Stimulated activated CD4-positive, alpha-beta T cell treated with anti-CD3 and anti-CD28 coated beads, Interleukin-4, amount 100 ng/mL, for 48 hours (primary cell): ENCODE measurements around the gene LIMA1.
"Not testable (repeated sequence)": the region's sequence is repeated elsewhere in the genome, so short reads cannot be mapped to it uniquely, and the experiment has no call there.

ENCODE experiments used
- DNase-seq, 2 donors: peaks; one replicate each; pipeline ENCODE4 v3.0.0-alpha.2; 2020; ENCODE audit warnings: low read depth in 2 of 2

The LIMA1 gene

DNA sequence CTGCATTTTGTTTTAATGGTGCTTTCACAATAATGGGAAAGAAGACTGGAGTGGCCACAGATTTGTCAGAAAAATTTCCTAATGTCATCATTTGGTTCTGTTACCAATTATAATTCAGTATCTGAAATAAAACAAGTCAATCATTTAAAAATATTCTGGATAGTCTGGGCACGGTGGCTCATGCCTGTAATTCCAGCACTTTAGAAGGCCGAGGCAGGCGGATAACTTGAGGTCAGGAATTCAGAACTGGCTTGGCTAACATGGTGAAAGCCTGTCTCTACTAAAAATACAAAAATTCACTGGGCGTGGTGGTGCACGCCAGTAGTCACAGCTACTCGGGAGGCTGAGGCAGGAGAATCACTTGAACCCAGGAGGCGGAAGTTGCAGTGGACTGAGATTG is 4.0 kb upstream of the LIMA1 start:
- no peak for DNase-seq

DNA sequence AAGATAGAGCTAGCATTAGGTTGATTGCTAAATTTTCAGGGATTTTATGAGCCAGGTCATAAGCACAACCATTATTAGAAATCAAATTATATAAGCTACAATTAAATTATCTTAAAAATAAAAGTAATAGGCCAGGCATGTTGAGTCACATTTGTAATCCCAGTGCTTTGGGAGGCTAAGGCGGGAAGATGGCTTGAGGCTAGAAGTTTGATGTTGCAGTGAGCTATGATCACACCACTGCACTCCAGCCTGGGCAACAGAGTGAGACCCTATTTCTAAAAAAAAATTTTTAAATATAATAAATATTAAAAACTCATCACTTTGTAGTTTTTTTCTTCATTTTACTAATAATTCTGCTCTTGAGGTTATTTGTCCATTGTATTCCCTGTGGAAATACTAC is 1.9 kb upstream of the LIMA1 start:
- no peak for DNase-seq

DNA sequence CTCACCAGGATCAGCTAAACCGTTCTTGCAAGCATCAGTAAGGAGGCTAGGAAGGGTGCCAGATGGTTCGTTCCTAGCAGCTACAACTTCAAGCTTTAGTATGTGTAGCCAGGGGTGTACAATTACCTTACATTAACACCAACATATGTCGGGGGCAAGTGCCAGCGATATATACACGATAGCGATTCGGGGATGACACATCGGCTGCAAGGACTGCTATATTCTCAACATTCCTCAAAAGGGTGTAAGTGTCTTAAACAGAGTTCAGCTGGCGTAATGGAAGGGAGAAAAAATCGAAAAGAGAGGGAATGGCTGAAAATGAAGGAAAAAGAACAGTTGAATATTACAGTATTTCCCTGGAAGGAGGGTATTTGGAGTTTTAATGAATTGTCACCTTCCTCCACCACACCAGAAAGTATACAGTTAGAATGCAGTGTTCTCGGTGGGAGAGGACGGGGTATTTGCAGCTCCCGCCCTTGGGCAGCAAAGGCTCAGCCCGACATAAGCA is 545 bp downstream of the LIMA1 start:
- no peak for DNase-seq

DNA sequence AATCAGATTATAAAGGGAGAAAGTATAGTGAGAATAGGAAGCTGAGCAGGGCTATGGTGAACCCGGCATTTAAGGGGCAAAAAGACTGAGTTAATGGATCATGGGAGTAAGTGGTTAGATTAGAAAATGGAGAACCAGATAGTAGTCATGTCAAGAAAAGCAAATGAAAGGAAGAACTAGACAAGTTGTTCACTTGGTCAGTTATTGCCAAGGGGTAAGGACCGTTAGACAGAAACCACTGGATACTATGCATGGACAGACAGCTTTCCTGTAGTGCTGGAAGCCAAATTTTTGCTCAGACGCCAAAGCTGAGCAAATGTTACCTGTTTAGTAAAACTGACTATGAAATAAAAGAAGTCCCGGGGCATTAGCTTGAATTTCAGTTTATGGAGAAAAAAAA is 3.8 kb downstream of the LIMA1 start:
- DNase-seq, result no peak

DNA sequence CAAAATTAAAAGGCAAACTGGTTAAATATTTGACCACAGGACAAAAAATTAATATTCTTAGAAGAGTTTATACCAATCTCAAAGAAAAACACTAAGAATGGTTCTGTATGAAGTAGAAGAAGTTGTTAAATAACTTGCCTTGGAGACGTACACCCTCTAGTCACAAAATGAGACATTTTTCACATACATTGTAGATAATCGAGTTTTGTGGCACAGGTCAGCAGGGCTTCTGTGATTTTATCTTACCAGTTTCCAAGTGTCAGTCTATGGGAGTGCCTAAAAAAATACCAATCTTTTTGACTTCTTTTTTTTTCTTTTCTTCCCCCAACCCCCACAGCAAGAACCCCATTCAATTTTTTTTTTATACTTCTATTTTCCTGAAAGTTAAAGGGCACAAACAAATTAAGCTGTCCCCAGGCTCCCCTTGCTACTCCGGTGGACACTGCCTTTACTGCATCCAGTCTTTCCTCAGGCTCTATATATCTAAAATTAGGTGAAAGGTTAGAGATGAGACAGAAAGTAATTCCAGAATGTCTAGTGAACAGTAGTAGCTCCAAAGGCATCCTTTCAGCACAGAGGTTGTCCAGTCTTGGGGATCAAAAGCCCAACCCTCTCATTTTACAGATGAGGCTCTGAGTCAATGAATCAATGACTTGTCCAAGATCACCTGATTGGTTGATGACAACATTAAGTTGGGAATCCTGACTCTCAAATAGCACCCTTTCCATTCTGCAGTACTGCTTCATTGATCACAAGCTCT is 6.2 kb downstream of the LIMA1 start:
- DNase-seq, result no peak

DNA sequence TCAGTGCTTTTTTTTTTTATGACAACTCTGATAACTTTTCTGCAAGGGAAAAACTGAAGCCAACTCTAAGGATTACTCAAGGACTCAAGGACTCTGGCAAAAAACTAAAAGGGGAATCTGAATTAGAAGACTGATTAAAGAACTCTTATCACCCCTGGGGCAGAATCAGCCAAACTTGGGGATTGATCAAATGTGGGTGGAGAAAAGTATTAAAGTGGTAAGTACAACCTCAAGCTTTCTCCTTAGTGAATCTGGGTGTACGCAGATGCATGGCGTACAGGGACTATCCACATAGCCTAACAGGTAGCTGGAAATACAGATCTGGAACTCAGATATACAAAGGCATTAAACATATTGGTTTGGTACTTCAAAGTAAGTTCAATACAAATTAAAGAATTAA is 7.3 kb downstream of the LIMA1 start:
- DNase-seq, result no peak

DNA sequence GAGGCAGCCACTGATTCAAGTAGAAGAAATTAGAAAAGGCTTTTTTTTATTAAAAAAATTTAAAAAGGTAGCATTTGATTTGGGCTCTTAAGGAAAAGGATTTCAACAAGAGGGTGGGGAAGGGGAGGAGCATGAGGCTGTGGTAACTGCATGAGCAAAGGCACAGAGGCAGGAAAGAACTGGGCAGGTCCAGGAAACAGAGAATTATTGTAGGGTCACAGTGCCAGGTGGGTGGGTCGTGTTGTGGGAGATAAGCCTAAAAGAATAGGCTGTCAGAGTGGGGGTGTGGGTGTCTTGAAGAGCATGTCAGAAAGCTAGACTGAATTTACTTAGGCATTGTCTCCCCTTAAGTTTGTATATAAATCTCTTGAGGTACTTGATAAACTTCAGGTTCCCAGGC is 7.8 kb downstream of the LIMA1 start:
- no peak for DNase-seq

DNA sequence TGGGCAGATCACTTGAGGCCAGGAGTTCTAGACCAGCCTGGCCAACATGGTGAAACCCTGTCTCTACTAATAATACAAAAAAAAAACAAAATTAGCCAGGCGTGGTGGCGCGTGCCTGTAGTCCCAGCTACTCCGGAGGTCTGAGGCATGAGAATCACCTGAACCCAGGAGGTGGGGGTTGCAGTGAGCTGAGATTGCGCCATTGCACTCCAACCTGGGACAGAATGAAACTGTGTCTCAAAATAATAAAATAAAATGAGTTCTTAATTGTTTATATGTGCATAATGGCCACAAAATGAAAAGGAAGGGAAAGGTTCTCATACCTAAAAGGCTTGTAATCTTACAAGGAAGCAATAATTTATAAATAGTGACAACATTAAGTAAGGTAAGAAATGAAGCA is 8.2 kb downstream of the LIMA1 start:
- DNase-seq, result not testable (repeated sequence)

DNA sequence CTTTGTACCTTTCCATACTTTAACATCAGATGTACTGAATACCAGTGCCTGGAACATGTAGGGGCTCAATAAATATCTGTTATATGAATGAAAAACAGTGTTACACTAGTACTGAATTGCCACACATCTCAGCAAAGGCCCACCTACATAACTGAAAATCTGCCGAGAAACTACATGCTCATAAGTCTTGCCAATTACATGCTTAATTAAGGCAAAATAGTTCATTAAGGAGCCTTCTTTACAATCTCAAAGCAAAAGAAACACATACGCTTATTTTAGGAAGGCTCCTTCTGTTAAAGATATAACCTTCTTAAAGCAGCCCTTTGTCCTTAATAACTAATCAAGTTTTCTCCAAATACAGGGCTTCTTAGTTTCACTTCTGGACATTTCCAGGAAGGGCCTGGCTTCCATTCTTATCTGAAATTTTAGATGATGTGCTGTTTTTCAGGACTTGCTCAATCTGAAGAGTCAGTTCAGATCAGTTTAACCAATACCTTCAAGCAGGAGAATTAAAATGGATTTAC is 11.5 kb downstream of the LIMA1 start:
- no peak for DNase-seq

DNA sequence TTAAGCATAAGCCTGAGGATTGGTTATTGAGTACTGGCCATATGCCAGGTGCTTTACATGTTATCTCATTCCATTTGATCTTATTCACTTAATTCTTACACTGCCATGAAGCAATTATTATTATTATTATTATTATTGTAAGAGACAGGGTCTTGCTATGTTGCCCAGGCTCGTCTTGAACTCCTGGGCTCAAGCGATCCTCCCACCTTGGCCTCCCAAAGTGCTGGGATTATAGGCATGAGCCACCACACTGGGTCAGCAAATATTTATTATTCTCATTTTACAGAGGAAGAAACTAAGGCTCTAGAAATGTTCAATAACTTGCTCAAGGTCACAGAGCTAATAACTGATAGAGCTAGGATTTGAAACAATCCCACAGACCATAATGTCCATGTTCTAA is 14.8 kb downstream of the LIMA1 start:
- no peak for DNase-seq

DNA sequence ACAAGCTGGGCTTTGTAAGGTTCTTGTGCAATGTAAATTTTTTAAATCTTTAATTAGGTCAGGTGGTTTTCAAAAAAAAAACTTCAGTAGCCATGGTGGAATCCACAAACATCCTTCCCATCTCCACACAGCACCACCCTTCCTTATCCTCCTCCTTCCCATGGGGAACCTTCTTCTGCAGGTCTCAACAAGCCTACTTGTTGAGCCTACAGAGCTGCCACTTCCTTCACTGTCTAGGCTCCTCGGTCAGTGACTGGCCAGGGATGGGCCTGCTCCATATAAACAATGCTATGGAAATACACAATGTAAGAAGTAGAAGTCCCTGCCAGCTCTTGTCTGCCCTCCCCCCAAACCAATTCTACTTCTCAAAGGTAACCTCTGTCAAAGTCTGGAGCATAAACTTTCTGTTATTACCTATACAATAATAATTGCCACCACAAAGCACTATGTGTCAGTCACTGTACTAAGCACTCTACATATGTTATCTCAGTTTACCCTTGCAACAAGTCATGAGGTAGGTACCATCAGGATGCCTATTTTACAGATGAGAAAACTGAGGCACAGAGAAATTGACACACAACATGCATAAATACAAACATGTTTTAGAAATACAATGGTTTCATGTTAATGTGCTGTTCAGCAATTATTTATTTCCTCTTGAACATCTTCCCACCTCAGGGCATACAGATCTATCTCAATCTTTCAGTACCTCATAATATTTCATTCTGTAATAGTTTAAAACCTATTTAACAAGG is 17.4 kb downstream of the LIMA1 start:
- no peak for DNase-seq

DNA sequence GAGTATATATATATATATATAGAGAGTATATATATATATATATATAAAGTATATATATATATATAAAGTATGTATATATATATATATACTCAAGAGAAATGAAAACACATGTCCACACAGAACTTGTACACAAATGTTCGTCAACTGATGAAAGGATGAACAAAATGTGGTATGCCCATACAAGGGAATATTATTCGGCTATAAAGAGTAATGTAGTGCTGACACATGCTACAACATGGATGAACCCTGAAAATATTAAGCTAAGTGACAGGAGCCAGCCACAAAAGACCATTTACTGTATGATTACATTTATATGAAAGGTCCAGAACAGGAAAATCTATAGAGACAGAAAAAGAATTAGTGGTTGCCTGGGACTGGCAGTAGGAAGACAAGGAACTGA is 19.5 kb downstream of the LIMA1 start:
- DNase-seq, result no peak

DNA sequence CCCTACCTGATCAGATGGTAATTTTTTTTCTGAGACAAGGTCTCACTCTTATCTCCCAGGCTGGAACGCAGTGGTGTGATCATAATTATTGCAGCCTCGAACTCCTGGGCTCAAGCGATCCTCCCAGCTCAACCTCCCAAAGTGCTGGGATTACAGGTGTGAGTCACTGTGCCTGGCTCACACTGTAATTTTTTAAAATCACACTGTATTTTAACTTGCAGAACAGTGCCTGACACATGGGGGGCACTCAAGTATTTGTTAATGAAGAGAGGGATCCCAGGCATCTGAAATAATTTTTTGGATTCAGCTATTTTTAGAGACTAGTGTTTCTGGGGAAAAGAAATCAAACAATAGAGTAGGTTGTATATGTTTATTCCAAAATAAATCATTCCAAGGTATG is 21.7 kb downstream of the LIMA1 start:
- no peak for DNase-seq

DNA sequence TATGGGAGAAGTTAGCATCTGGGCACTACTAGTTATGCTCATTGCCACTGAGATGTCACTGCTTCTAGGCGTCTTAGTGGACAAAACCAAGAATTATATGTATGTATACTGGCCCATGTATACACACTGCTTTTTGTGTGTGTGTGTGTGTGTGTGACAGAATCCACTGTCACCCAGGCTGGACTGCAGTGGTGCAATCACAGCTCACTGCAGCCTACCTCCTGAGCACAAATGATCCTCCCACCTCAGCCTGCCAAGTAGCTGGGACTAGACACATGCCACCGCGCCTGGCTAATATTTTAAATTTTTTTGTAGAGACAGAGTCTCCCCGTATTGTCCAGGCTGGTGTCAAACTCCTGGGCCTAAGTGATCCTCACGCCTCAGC is 25.2 kb downstream of the LIMA1 start:
- no peak for DNase-seq

DNA sequence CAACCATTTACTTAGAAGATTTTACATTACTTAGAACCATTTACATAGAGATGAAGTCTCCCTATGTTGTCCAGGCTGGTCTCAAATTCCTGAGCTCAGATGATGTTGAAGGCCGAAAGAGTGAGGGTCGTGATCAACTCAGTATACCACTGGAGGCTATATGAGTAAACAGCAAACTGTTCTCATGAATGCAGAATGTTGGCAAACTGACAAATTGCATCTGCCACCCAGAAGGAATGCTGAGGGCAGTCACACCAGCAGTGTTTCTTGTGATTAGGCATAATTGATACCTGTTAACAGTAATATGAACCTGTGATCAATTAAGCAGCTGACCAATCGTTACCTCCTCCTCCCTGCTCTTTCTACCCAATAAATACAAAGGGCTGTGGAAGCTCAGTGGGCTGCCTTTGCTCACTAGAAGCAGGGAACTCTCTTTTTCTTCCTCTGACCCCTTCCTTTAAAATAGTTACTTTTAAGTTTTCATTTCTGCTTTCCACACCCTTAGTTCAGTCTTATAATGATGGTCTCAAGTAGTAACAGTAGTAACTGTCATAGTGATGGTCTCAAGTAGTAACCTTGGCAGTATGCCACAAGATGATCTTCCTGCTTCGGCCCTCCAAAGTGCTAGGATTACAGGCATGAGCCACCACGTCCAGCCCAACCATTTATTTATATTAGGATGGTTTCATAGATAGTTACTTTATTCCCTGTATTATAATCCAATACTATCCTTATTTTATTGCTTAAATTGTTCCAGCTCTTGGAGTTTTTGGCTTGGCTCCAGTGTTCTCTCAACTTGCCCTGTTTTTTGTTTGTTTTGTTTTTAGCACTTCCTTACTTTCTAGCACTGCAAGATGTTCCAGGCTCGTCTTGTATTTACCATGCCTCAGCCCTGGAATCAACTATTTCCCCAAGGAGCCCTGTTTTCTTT is 25.8 kb downstream of the LIMA1 start:
- DNase-seq, result no peak

DNA sequence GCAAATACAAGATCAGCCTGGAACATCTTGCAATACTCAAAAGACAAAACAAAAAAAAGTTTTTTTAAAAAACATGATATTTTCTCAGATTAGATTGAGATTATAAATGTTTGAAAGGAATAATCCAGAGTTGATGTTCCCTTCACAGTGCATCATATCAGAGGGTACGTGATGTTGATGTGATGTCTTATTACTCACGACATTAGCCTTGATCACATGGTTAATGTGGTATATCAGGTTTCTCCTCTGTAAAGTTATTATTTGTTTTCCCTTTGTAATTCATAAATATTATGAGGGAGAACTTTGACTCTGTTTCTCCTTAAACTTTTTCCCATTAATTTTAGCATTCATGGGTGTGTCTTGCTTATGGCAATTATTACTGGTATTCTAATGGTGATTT is 26.6 kb downstream of the LIMA1 start:
- DNase-seq, result no peak

DNA sequence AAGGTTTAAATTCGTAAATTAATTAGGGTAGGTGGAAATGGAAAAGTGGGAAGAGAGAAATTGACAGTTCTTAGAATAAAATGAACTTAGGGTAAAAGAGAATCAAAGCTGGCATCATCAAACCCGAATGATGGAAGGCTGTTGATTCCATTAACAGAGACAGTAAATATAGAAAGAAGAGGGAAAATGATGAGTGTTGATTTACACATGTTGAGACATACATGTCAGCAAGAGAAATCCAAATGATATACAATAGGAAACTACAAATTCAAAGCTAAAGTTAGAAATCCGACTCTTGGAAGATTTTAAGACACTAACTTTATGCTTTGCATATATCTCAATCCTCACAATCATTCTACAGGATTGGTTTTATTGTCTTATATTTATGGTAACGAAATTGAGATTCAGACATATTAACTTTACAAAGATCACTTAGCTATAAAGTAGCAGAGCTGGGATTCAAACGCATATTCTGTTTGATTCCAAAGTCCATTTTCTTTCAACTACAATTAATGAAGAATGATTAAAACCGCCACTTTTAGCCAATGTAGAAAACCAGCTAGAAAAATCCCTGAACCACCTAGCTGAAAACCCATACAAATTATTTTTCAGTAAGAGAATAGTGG is 30.2 kb downstream of the LIMA1 start:
- DNase-seq, result no peak

DNA sequence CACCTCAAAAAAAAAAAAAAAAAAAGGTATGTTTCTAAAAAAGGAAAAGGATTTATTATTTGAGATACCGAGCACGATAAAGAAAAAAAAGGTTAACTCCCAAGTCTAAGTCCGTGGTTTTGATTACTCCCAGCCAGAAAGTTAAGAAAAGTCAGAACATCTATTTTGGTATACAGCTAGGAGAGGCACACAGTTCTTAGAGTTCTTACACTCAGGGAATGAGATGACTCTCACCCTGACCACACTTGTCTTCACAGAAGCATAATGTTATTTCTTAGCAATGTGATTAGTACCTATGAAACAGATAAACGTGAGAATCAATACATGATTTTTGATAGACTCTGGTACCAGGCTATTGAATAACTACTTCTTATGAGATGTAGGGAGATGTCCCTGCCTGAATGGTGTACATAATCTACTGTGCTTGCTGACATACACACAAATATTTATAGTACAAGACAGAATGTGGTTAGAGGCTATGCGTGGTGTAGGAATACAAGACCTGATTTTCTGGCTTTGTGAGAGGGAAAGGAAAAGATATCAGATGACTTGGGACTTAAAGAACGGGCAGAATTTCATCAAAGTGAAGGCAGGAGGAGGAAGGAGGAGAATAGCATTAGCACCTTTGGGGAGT is 31.6 kb downstream of the LIMA1 start:
- no peak for DNase-seq

DNA sequence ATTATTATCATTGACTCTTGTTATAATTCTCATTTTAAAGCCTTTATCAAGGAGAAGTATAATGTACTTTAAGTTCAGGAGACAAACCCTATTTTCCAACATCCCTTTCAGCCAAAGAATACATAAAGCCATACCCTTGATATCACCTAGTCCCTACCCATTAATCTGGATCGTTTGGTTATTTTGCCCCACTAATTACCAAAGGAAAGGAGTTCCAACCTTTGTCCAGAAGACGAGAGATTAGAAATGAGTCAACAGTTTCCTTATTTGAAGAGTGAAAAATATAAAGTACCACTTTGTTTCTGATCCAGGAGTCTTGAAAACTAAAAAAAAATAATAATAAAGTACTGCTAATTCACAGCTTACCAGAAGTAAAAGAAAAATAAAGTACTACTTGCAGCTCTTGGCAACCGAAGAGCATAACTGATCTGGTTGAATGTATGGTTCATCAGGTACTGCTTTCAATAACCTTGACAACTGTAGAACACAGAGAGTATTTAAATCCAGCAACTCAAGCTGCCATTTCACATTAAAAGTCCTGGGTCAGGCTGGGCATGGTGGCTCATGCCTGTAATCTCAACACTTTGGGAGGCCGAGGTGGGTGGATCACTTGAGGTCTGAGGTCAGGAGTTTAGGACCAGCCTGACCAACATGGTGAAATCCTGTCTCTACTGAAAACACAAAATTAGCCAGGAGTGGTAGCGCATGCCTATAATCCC is 33.7 kb downstream of the LIMA1 start:
- DNase-seq, result no peak

DNA sequence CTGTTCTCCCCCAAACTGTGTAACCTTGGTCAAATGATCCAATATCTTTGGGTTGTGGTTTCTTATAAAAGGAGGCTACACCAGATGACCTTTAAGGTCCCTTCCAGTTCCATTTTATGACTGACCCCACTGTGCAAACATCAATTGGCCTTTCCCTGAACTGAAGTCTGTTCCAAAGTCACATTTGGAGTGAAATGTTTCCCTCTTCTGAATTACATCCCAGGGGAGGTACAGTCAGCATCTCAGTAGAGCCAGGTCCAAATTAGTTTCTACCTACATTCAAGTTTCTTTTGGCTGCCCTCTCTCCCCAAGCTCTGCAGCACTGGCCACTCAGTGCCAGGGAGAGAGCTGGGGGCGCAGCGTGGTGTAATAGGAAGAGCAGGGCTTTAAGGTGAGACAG is 34.4 kb downstream of the LIMA1 start:
- DNase-seq, result no peak
